Omental fat pad (tissue), 4 donors: ENCODE data around the gene PATJ. TPM values are rescaled to one million over a fixed set of nuclear protein-coding genes. Genes with fewer than 3 reads are reported as not detected.

ENCODE experiments used
- ATAC-seq: fragments of 150-250 bp; one replicate; pipeline ENCODE4 v1.9.1; 2016; ENCODE audit warnings: mild to moderate bottlenecking, moderate library complexity; ENCODE audit not compliant: low FRiP score
- DNase-seq: peaks from one replicate; pipeline ENCODE4 v3.0.0-alpha.2; 2019; ENCODE audit warnings: low spot score
- total RNA-seq, 4 donors: library from RNA; depleted of rRNA; stranded (reverse); fragments of >200 nt; gene quantifications; one replicate each; pipeline ENCODE4 v1.1.0, GENCODE V29; 2016
- TF ChIP-seq, protein P1 (sequence below), 3 donors: fragments of 450-650 bp; IDR thresholded peaks; one replicate each; pipeline ENCODE4 v1.5.1; 2016 to 2017; ENCODE audit warnings: antibody characterized with exemption in 3 of 3, mild to moderate bottlenecking in 3 of 3, moderate library complexity in 2 of 3

PATJ gene
- total RNA-seq, 4 donors from 2014 or later: 12.1 to 31.4 (median 20.0) TPM

DNA sequence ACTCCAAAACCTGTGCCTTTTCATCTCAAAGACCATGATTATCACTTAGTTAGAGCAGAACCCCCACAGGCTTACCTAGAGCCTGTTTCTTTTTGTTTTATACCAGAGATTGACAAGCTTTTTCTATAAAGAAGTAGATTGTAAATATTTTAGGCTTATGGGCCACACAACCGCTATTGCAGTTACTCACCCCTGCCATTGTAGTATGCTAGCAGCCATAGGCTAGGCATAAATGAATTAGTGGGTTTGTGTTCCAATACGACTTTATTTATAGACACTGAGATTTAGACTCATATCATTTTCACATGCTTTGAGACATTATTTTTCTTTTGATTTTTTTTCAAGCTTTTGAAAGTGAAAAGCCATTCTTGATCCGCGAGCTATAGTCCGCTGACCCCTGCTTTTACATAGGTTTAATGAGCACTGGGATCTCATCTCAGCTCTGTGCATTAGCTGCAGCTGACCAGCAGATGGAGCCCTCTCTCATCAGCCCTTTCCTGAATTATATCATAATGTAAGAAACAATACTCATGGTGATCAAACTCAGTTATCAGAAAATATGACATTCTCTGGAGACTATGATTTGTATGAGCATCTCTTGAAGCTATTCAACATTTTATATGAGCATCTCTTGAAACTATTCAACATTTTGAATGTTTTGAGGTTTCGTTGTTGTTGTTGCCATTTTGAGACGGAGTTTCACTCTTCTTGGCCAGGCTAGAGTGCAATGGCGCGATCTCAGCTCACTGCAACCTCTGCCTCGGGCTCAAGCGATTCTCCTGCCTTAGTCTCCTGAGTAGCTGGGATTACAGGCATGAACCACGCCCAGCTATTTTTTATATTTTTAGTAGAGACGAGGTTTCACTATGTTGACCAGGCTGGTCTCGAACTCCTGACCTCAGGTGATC is 340.4 kb downstream of the PATJ start:
- ATAC-seq (no peak), DNase-seq (no peak)
- TF ChIP-seq, protein P1, sequence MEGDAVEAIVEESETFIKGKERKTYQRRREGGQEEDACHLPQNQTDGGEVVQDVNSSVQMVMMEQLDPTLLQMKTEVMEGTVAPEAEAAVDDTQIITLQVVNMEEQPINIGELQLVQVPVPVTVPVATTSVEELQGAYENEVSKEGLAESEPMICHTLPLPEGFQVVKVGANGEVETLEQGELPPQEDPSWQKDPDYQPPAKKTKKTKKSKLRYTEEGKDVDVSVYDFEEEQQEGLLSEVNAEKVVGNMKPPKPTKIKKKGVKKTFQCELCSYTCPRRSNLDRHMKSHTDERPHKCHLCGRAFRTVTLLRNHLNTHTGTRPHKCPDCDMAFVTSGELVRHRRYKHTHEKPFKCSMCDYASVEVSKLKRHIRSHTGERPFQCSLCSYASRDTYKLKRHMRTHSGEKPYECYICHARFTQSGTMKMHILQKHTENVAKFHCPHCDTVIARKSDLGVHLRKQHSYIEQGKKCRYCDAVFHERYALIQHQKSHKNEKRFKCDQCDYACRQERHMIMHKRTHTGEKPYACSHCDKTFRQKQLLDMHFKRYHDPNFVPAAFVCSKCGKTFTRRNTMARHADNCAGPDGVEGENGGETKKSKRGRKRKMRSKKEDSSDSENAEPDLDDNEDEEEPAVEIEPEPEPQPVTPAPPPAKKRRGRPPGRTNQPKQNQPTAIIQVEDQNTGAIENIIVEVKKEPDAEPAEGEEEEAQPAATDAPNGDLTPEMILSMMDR (IDR thresholded peaks at IDR 0.05): no peak

DNA sequence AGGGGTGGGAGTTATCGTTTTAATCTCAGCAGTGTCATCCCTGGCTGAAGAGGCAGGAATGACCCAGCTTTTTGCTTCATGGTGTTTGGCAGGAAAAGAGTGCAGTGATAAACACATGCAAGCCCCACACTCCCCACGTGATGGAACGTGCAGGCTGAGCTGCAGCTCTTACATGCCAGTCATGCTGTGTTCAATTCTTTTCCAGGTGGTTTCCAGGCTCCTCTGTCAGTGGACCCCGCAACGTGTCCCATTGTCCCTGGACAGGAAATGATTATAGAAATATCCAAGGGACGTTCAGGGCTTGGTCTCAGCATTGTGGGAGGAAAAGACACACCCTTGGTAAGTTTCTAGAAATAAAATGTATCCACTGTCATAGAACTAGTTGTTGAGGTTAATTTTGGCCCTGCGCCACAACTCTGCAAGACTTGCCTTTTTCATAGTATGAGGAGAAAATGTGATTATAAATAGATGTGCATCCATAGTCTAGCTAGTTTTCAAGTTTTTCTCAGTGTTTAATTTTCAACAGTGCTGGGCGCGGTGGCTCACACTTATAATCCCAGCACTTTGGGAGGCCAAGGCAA is 342.1 kb downstream of the PATJ start:
- TF ChIP-seq, protein P1 (IDR thresholded peaks at IDR 0.05): no peak
- DNase-seq (no peak), ATAC-seq (no peak)

DNA sequence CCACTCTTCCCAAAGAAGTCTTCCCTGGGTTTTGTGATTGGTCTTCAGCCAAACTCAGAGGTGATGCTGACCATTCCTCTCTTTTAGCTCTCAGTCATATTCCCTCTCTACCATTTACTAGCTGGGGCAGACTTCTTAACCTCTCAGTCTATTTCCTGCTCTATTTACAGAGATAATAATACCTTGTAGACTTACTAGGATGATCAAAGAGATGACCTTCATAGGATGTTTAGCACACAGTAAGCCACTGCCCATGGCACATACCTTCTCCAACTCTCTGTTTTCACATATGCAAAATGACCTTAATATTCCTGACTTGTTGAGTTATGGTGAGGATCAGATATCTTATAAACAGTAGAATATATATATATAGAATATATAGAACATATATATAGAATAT is 346.2 kb downstream of the PATJ start:
- ATAC-seq (no peak), DNase-seq (no peak)
- TF ChIP-seq, protein P1 (IDR thresholded peaks at IDR 0.05): no peak

DNA sequence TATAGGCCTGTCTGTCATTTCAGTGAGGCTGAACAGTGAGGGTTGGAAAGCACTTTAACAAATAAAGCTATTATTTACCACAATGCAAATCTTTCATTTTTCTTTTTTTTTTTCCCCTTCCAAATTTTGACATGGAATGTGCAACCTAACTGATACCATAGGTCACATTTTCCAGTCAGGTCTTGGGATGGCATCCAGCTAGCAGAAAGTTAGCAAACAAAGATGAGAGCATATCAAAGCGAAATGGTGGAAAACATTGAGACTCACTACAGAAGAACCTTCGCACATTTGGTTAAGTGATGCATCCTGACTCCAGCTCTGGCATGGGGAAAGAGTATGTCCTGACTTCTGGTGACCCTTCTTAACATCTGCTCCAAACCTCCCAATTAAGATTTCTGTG is 347.3 kb downstream of the PATJ start:
- no peak for DNase-seq
- no peak for ATAC-seq
- TF ChIP-seq, protein P1 (IDR thresholded peaks at IDR 0.05): no peak

DNA sequence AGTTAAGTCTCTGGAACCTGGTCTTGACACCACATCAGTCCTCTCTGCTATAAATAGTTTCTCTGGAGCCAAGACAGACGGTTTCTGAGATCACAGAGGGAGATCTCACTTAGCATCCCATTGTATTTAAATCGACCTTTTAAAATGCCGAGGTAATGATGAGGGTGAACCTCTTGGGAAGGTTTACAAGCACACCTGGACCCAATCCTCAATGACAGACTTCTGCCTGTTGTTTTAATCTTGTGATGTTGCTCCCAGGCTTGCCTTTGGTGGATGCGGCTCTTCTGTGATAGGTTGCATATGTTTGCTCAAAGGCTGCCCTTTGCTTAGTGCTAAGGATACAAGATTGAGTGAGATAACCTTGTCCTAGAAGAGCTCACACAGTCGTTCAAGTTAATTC is 347.7 kb downstream of the PATJ start:
- TF ChIP-seq, protein P1 (IDR thresholded peaks at IDR 0.05): no peak
- DNase-seq (no peak), ATAC-seq (no peak)

DNA sequence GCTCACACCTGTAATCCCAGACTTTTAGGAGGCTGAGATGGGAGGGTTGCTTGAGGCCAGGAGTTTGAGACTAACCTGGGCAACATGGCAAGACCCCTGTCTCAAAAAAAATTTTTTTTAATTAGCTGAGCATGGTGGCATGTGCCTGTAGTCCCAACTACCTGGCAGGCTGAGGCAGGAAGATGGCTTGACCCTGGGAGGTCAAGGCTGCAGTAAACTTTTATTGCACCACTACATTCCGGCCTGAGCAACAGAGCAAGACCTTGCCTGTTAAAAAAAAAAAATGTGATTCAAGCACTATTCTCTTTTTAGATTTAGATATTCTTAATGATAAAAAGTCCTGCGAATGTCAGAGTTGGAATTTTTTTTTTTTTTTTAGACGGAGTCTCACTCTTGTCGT is 349.8 kb downstream of the PATJ start:
- no peak for ATAC-seq
- TF ChIP-seq, protein P1 (IDR thresholded peaks at IDR 0.05): no peak
- DNase-seq: no peak

DNA sequence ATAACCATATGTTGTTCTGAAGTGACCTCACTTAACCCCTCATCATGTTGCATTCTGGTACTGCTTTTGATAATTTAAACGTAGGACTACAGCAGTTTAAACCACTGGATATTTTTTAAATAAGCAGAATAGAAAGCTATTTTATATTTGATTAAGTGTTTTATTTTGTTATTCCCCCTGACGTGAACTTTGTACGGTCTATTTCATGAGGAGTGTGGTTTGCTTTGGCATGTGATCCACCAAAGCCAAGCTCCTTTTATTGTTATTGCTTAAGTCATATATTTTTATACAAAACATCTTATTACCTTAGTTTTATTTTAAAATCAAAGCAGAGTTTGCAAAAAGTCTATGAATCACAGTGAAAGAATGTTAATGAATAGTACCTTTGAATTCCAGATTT is 351.0 kb downstream of the PATJ start:
- DNase-seq: no peak
- TF ChIP-seq, protein P1 (IDR thresholded peaks at IDR 0.05): no peak
- ATAC-seq: no peak
